ENCODE data around the gene OR8D1.
"Not testable (repeated sequence)": the region's sequence is repeated elsewhere in the genome, so short reads cannot be mapped to it uniquely, and the experiment has no call there.

Gene OR8D1

DNA sequence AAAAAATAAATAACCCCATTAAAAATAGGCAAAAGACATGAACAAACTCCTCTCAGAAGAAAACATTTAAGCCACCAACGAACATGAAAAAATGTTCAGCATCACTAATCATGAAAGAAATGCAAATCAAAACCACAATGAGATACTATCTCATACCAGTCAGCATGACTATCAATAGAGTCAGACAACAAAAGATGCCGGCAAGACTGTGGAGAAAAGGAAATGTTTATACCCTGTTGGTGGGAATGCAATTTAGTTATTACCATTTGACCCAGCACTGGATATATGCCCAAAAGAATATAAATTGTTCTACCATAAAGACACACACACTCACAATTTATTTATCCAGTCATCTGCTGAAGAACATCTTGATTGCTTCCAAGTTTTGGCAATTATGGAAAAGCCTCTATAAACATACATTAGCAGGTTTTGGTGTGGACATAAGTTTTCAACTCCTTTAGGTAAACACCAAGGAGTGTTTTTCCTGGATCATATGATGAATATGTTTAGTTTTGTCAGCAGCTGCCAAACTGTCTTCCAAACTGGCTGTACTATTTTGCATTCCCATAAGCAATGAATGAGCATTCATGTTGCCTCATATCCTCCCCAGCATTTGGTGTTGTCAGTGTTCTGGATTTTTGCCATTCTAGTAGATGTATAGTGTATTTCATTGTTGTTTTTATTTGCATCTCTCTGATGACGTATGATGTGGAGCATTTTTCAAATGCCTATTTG lies 28.0 kb downstream of the OR8D1 start:
- DNase-seq: no peak

DNA sequence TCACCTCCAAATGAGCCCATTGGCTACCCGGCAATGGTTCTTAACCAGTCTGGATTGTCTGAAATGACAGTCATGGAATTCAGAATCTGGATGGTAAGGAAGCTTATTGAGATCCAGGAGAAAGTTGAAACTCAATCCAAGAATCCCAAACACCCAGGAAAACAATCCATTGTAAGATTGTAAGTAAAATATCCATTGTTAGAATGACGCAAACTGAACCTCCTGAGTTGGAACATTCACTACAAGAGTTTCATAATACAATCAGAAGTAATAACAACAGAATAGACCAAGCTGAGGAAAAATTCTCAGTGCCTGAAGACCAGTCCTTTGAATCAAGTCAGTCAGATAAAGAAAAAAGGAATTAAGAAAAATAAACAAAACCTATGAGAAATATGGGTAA lies 35.5 kb downstream of the OR8D1 start:
- no peak for DNase-seq

DNA sequence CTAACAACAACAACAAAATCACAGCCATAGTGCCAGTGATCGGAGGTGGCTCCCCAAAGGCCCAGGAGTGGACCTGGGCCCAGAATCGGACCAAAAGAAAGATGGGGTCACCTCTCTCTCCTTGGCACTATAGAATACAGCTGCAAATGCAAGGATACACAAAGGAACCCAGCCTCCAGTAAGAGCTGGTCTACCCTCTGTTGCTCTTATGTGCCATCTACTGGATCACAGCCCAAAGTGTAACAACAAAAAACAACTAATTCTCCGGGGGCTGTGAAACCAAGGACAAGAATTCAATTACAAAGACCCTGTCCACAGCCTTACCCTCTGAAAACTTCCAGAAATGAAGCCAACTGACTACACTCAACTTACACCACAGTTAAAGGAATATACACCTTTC lies 35.9 kb downstream of the OR8D1 start:
- no peak for DNase-seq

DNA sequence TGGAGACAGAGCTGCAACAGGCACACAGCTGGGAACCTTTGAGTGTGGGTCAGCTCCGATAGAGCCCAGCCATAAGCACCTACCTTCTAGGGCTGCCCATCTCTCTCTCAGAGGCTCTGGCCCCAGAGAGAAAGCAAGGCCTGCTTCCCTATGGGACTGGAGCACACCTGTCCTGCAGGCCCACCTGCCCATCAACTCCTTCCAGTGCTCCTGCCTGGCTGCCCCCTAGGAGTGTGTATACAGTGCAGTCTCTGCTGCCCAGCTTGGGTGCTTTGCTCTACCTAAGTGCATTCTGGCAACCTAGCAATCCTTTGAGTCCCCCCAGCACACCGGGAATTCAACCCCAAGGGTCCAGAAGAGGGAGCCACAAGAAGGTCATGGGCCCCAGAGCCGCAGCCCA lies 36.5 kb downstream of the OR8D1 start:
- no peak for DNase-seq

DNA sequence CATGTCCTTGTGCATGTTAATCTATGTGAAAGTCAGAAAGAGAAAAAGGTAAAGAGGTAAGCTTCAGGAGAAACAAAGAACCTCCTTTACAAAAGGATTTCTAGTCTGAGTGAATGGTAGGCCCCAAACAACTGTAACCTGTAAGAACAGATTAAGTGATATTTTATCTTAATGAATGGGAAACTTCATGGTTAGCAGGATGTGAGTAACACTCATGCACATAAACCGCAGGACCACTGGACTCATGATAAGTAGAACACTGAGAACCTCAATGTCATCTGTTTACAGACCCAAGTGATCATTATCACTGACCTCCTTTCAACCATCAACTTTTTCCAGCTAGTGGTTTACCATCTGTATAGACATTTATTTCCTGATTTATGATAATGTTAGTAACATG lies 37.7 kb downstream of the OR8D1 start:
- DNase-seq: no peak

DNA sequence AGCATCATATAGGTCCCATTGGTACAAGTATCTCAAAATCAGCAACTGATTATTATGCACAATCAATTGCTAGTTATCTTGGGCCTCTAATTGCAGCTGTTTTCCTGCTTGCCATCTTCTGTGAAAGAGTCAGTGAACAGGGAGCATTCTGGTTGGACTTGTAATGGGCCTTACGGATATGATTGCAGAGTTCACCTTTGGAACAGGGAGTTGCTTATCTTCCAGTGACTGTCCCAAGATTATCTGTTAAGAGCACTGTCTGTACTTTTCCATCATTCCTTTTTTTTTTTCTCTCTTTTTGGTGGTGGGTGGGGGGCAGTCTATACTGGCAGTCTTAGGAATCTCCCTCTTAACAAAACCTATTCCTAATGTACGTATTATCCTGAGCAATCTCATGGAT lies 39.7 kb downstream of the OR8D1 start:
- no peak for DNase-seq

DNA sequence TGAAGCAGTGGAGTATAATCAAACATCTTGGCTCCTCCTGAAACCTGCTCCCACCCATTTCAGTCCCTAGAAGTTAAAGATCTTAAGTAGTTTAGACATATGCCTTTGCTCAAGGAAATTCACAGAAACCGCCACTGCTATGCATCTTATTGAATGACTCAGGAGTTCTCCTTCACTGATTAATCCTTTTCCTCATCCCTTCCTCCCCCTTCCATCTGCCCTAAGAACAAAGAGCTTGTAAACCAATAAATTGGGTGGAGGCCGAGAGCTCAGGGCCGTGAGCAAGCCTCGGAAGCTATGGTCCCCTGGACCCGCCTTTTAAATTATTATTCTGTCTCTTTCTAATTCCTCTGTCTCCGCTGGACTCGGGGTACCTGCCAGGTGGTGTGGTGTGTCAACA lies 42.9 kb downstream of the OR8D1 start:
- not testable (repeated sequence) for DNase-seq

DNA sequence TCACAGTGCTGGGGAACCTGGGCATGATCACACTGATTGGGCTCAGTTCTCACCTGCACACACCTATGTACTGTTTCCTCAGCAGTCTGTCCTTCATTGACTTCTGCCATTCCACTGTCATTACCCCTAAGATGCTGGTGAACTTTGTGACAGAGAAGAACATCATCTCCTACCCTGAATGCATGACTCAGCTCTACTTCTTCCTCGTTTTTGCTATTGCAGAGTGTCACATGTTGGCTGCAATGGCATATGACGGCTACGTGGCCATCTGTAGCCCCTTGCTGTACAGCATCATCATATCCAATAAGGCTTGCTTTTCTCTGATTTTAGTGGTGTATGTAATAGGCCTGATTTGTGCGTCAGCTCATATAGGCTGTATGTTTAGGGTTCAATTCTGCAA lies 48.7 kb downstream of the OR8D1 start:
- DNase-seq: not testable (repeated sequence)

DNA sequence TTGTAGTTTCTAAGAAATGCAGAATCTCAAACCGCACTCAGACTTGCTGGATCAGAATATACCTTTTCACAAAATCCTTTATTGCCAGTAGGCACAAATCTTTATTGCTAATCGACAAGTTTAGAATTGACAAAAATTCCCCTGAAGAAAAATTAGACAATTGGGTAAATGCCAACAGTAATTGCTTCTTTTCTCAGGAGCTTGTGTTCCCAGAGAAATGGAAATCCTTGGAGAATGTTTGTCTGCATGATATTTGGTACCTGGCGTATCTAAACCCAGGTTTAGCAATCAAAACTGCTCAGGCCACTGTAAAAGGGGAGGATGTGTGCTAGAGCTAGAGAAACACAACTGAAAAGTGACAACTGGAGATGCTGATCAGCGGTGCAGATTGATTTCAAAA lies 57.7 kb downstream of the OR8D1 start, which contains the start of gene OR8G5:
TSS of gene OR8G5 (plus strand) at position 301 of the 400 bp plus-strand sequence. CDS start 8,556 bp downstream, outside the sequence.
- no peak for DNase-seq
